Kidney epithelial cell (primary cell): ENCODE results near the gene KCNMB2. TPM values are rescaled to one million over a fixed set of nuclear protein-coding genes. Genes with fewer than 3 reads are reported as not detected.

Source experiments
- DNase-seq: peaks from one replicate; pipeline ENCODE4 v3.0.0-alpha.2; 2010; ENCODE audit warnings: low read depth
- H3K27me3 ChIP-seq: 2 replicates; pipeline ENCODE4 v1.6.0; 2011; ENCODE audit warnings: low read length; ENCODE audit not compliant: control insufficient read depth, insufficient read depth
- H3K36me3 ChIP-seq: 2 replicates; pipeline ENCODE4 v1.5.1; 2011; ENCODE audit warnings: low read length; ENCODE audit not compliant: control insufficient read depth, insufficient read depth
- H3K4me3 ChIP-seq: 2 replicates; pipeline ENCODE4 v1.5.1; 2011; ENCODE audit warnings: low read depth, mild to moderate bottlenecking, control low read depth, low read length
- total RNA-seq: library from RNA; depleted of rRNA; stranded (reverse); fragments of >200 nt; gene quantifications from 2 replicates; pipeline ENCODE4 v1.2.3, GENCODE V29; 2015
- TF ChIP-seq, protein P1 (sequence below): IDR thresholded peaks from 2 replicates; pipeline ENCODE4 v1.5.1; 2011; ENCODE audit warnings: mild to moderate bottlenecking, moderate library complexity, low read length, control low read depth, inconsistent platforms; ENCODE audit not compliant: insufficient read depth, poor library complexity, severe bottlenecking

The KCNMB2 gene
- total RNA-seq, 1 donor from 2014 or later: 3.6 TPM

DNA sequence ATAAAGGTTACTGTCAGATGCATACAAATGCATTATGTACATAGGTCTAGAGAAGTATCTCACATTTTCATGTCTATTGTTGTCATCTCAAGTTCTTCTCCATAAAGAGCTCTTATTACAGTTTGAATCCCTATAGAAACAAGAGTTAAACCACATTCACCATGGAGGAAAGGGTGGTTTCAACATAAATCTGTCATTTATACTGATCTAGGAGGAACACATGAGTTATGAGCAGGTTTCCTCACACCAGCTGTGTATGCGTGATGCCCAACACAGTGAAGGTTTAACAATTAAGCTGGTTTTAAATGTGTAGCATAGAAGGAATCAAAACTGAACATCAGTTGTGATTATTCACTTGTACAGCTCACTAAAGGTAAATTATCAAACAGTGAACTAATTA is 251.7 kb downstream of the KCNMB2 start:
- TF ChIP-seq, protein P1, sequence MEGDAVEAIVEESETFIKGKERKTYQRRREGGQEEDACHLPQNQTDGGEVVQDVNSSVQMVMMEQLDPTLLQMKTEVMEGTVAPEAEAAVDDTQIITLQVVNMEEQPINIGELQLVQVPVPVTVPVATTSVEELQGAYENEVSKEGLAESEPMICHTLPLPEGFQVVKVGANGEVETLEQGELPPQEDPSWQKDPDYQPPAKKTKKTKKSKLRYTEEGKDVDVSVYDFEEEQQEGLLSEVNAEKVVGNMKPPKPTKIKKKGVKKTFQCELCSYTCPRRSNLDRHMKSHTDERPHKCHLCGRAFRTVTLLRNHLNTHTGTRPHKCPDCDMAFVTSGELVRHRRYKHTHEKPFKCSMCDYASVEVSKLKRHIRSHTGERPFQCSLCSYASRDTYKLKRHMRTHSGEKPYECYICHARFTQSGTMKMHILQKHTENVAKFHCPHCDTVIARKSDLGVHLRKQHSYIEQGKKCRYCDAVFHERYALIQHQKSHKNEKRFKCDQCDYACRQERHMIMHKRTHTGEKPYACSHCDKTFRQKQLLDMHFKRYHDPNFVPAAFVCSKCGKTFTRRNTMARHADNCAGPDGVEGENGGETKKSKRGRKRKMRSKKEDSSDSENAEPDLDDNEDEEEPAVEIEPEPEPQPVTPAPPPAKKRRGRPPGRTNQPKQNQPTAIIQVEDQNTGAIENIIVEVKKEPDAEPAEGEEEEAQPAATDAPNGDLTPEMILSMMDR: no peak
- Histone ChIP-seq H3K36me3 (no peaks in the 10 kb centered on the region), H3K27me3 (no peaks in the 10 kb centered on the region), H3K4me3 (no peak overlapping the region)
- no peak for DNase-seq

DNA sequence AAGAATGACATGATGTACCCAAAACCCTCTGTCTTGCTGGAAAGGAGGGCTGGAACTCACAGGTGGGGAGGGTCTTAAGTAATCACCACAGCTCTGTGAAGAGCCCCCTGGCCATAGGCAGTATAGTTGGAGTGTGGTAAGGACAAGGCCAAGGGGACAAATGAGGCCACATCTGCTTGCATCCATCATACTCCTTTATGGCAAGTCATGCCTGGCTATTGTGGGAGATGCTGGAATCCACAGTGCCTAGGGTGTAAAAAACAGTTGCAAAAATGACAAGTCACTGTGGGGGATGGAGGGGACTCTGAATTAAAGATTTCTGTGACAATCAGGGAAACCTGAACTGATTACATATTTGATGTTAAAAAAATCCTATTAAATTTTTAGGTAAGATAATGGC is 258.5 kb downstream of the KCNMB2 start:
- TF ChIP-seq, protein P1: no peak
- Histone ChIP-seq H3K36me3 (no peaks in the 10 kb centered on the region), H3K4me3 (no peak overlapping the region), H3K27me3 (no peaks in the 10 kb centered on the region)
- no peak for DNase-seq

DNA sequence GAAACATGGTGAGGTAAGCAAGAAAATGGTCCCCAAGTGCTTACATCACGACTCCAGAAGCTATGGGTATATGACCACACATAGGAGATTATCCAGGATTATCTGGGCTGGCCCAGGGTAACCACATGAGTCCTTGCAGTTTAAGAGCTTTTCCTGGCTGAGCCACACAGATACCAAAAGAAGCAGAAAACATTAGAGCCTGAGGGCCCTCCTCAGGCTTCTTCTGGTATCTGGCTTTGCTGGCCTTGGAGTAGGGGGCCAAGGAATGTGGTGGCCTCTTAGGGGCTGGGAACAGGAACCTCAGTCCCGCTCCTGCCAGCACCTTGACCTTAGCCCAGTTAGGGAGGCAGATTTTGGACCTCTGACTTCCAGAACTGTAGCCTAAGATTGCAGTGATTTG is 259.1 kb downstream of the KCNMB2 start:
- no peak for DNase-seq
- TF ChIP-seq, protein P1: no peak
- H3K4me3 ChIP-seq: no peak overlapping the region
- no peaks in the 10 kb centered on the region for H3K36me3 ChIP-seq
- H3K27me3 ChIP-seq: no peaks in the 10 kb centered on the region

DNA sequence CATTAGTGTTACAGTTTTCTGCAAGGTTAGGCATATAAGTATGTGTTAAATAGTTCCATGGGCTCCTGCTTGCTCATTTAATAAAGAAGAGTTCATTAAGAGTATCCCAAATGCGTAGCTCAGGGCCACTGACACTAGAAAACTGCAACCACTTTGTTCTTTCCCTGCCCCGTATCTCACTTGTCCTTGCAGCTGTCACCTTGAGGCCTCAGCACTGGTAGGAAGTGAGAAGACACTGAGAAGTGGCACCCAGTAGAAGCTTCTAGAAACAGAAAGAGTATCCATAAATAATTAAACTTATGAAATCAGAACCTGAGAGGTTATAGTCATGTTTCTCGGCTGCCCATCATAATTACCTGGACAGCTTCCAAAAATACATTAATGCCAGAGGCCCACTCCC is 266.0 kb downstream of the KCNMB2 start:
- Histone ChIP-seq H3K4me3 (no peak overlapping the region), H3K27me3 (no peaks in the 10 kb centered on the region), H3K36me3 (no peaks in the 10 kb centered on the region)
- DNase-seq: no peak
- TF ChIP-seq, protein P1: no peak

- no peaks in the 10 kb centered on the region for H3K36me3 ChIP-seq
- H3K4me3 ChIP-seq: no peak overlapping the region
- H3K27me3 ChIP-seq: no peaks in the 10 kb centered on the region
- DNase-seq: no peak
- TF ChIP-seq, protein P1: no peak
These were observed 266.9 kb downstream of the KCNMB2 start for GRCh38 chr3:178802993-178803693.

DNA sequence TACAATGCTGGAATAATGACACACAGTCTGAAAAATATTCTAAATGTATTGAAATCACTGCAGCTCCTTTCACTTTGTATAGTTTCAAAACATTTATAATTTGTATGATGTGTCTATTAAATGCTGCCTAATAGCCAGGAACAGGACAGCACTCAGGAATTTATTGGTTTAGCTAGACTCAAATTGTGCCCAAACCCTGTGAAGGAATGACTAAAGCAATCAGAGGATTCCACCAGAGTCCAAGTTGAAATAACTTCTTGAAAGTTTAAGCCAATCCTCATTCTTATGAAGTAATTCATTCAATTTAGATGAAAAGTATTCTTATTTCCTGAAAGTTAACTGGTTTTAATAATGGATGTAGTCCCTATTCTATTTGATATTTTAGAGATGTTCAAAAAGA is 268.4 kb downstream of the KCNMB2 start:
- no peak for DNase-seq
- Histone ChIP-seq H3K36me3 (no peaks in the 10 kb centered on the region), H3K27me3 (no peaks in the 10 kb centered on the region), H3K4me3 (no peak overlapping the region)
- TF ChIP-seq, protein P1: no peak
